Body of pancreas (tissue), 4 donors: Measurements from ENCODE around the gene CDH22.

Experiments
- CTCF ChIP-seq, 7 experiments: fragments of 450-650 bp in 4 of 7; fragments of 200-600 bp in 3 of 7; sonication (generic) in 3 of 7; IDR thresholded peaks; one replicate each; pipeline ENCODE4 v1.5.1; 2016 to 2019; ENCODE audit warnings: antibody characterized with exemption in 7 of 7
- POLR2A ChIP-seq, 3 donors: fragments of 450-650 bp; IDR thresholded peaks; one replicate each; pipeline ENCODE4 v1.6.1; 2016; ENCODE audit warnings: antibody characterized with exemption in 3 of 3, mild to moderate bottlenecking in 2 of 3

GRCh38 chr20:46237227-46237626 is 71.1 kb downstream of the CDH22 start:
- no peak for TF ChIP-seq CTCF (IDR thresholded peaks at IDR 0.05)
- no peak for TF ChIP-seq POLR2A (IDR thresholded peaks at IDR 0.05)
